GM20431 (cell line): ENCODE measurements around the gene SPAG6.
"Not testable (repeated sequence)": the region's sequence is repeated elsewhere in the genome, so short reads cannot be mapped to it uniquely, and the experiment has no call there.

Experiments
- in situ Hi-C: fragments of 300-500 bp; cut with MseI, MboI; formaldehyde crosslinking; loops from one replicate; pipeline ENCODE4 v1.15.0; 2020; ENCODE audit warnings: low sequenced_read_pairs; ENCODE audit not compliant: unreplicated experiment

Gene SPAG6

DNA sequence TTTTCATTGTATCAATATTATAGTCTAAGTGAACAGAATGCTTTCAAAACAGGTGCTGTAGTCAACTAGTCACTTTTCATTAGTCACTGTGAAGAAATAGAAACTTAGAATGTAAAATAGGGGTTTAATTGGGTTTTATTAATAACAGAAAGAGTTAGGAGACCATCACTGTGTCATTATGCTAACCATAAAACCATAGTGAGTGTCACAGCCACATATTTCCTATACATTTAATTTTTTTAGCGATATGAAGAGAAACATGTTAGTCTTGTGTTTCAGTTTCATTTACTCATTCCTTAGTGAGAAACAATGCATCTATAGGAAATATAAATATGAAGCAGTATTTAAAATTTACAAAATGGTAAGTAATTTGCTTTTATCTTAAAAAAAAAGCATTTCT lies 22.2 kb downstream of the SPAG6 start:
- in situ Hi-C loops: no loop called here

GRCh38 chr10:22368402-22368801 lies 23.1 kb downstream of the SPAG6 start:
- in situ Hi-C loops: no loop called here

GRCh38 chr10:22368981-22369380 lies 23.7 kb downstream of the SPAG6 start:
- in situ Hi-C loops: no loop called here

DNA sequence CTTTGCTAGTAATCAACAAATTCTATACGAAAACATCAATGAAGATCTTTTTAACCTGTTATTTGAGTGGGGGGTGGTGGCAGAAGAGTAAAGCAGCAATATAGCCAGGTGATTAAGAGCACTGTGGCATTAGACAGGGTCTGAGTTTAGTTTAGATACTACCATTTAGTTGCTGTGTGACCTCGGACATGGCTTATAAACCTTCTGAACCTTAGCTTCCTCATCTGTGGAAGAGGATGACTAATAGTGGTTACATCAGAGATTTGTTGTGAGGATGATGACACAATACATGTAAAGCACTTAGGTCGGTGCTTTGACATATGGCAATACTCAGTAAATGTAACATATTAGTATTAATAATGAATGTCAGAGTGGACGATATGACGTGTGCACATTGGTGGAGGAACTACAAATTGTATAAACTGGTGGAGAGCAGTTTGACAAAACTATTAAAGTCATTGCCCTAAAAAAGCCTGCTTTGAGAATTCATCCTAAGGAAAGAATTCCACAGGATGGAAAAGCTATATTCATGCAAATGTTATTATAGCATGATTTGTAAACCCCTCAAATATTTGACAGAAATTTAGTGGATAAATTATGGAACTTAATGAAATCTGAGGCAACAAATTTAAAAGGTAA lies 24.3 kb downstream of the SPAG6 start:
- in situ Hi-C loops: no loop called here

GRCh38 chr10:22370320-22370719 lies 25.0 kb downstream of the SPAG6 start:
- in situ Hi-C loops: no loop called here

- in situ Hi-C loops: no loop called here
These were observed 27.0 kb downstream of the SPAG6 start for GRCh38 chr10:22372298-22372697.

- in situ Hi-C loops: no loop called here
These were observed 27.6 kb downstream of the SPAG6 start for GRCh38 chr10:22372917-22373316.

DNA sequence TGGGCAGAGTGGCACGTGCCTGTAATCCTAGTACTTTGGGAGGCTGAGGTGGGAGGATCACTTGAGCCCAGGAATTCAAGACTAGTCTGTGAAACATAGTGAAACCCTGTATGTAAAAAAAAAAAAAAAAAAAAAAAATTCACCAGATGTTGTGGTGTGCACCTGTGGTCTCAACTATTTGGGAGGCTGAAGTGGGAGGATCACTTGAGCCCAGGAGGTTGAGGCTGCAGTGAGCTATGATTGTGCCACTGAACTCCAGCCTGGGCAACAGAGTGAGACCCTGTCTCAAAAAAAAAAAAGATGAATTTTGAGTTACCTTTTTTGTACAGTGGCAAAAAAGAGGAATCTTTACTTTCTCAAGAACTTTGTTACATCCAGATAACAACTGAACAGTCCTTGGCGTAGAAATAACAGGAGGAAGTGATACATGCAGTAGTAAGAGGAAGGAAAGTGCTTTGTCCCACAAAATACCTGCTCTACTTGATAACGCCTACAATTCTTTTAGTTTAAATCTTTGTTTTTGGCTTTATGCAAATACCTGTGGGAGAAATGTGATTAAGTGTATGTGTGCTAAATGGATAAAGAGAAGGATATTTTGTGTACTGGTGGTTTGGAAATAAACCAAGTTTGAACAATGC lies 29.3 kb downstream of the SPAG6 start:
- in situ Hi-C loops: no loop called here

GRCh38 chr10:22379059-22379458 lies 33.8 kb downstream of the SPAG6 start:
- in situ Hi-C loops: no loop called here

GRCh38 chr10:22381262-22381661 lies 36.0 kb downstream of the SPAG6 start:
- in situ Hi-C loops: no loop called here

DNA sequence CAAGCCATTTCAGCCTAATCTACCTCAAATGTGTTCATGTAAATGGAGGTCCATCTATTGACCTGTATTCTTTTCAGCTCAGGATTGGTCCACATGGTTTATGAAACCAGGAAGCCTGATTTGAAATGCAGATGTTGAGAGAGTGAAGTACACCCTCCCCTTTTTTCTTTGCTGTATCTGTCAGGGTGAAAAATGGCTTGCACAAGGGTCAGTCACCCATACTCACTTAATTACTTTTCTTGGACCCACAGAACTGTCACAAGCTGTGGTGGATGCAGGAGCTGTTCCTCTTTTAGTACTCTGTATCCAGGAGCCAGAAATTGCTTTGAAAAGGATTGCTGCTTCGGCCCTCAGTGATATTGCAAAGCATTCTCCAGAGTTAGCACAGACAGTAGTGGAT lies 41.2 kb downstream of the SPAG6 start:
- in situ Hi-C loops: no loop called here

GRCh38 chr10:22389856-22390589 lies 44.7 kb downstream of the SPAG6 start:
- in situ Hi-C loops: no loop called here

DNA sequence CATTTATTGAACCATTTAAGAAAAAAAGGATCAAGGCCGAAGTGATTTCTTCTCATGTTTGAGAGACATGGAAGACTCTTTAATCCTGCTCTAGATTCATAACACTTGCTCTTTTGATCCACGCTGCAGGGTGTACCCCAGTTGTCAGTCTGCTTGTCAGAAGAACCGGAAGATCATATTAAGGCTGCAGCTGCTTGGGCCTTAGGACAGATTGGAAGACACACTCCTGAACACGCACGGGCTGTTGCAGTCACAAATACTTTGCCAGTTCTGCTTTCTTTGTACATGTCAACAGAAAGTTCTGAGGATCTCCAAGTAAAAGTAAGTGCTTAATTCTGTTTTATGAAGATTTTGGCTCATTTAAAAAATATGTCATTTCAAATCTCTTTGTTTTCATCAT lies 46.3 kb downstream of the SPAG6 start:
- in situ Hi-C loops: no loop called here

GRCh38 chr10:22396195-22396594 lies 50.9 kb downstream of the SPAG6 start:
- in situ Hi-C loops: not testable (repeated sequence)

DNA sequence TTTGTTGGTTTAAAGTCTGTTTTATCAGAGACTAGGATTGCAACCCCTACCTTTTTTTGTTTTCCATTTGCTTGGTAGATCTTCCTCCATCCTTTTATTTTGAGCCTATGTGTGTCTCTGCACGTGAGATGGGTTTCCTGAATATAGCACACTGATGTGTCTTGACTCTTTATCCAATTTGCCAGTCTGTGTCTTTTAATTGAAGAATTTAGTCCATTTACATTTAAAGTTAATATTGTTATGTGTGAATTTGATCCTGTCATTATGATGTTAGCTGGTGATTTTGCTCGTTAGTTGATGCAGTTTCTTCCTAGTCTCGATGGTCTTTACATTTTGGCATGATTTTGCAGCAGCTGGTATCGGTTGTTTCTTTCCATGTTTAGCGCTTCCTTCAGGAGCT lies 61.6 kb downstream of the SPAG6 start:
- in situ Hi-C loops: not testable (repeated sequence)

- in situ Hi-C loops: no loop called here
These were observed 65.1 kb downstream of the SPAG6 start for GRCh38 chr10:22410394-22410793.

DNA sequence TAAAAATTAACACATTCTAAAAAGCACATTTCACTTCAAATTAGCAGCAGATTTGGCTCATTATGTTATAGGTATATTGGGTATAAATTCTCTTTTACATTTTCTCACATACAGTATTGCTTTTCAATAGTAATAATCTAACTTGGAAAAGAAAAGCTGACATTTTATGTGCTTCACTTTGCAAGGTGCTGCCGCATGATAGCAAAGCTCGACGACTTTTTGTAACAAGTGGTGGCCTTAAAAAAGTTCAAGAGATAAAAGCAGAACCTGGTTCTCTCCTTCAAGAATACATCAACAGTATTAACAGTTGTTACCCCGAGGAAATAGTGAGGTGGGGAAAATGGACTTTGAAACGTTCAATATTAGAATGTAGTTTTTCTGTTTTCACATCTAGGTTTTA lies 65.5 kb downstream of the SPAG6 start:
- in situ Hi-C loops: no loop called here

DNA sequence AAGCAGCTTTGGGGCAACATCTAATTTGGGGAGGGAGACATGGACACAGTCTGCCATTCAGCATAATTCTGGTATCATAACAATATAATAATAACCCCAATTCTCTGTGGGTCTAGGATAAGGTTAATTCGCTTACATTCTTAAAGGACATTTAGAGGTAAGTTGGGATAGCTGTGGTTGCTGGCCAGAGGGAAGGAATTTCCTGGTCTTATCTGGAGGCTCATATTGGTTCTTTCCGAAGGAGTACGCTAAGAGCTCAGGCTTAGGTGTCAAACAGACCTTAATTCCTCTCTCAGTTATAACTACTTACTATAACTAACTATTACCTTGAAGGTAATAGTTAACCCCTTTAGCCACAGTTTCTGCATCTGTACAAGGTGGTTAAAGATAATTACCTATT lies 68.8 kb downstream of the SPAG6 start:
- in situ Hi-C loops: no loop called here

- in situ Hi-C loops: no loop called here
These were observed 69.8 kb downstream of the SPAG6 start for GRCh38 chr10:22415072-22415471.

DNA sequence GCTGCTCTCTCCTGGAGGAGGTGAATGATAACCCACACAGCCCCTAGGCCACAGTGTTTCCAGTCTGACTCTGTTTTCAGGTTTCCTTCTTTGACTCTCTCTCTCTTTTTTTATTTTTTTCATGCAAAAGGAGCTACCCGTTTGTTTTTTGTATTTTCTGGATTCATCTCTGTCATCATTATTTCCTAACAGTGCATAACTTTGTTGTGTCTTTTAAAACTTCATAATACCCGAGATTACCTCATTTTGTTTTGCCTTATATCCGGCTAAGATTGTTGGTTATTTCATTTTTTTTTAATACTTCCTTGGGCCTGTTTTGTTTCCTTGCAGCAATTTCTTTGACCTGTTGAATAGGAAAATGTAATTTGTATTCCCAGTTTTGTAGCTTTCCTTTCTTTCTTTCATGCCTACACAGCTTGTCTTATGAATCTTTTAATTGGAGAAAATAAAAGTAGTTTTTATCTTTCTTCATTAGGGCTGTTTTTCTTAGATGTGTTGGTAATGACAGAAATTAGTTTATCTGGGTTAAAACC lies 72.5 kb downstream of the SPAG6 start:
- in situ Hi-C loops: no loop called here

DNA sequence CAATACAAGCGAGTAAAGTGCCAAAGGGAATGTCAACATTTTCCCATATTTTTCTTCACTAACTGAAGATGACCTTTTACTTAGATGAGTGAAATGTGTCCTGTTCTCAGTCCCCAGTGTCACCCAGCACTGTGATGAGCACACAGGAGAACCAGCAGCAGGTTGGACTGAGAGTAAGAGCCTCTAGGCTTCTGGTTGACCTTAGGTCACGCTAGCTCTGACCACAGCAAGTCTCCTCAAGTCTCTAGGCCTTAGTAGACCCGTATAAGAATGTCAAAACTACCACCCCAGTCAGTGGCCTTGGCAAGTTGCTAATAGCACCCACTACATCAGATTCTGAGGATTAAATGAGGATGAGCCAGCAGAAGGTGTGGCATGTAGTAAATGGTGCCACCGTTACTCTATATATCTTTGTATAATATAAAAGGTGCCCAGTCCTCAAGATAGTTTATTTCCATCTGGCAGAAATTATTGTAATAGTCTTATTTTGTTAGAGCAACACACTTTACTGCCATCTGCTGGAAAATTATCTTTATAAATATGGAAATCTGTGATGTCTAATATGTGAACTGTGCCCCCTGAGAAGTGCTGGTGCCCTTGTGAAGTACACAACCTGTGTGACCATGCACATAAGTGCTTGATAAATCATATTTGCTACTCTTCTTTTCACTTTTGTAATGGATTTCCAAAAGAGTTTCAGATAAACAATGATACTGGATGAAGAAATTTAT lies 75.7 kb downstream of the SPAG6 start:
- in situ Hi-C loops: no loop called here
